22Rv1 (cell line): Measurements from ENCODE around the gene CGNL1.

Experiments used
- H3K27ac ChIP-seq: fragments of 450-650 bp; 2 replicates; pipeline ENCODE4 v1.5.1; 2017
- ZFX ChIP-seq: fragments of 450-650 bp; IDR thresholded peaks from 2 replicates; pipeline ENCODE4 v1.6.1; 2017; ENCODE audit warnings: antibody characterized with exemption, borderline replicate concordance
- TF ChIP-seq, protein P1 (sequence below): fragments of 450-650 bp; IDR thresholded peaks from 2 replicates; pipeline ENCODE4 v1.5.1; 2017; ENCODE audit warnings: mild to moderate bottlenecking

Gene CGNL1

DNA sequence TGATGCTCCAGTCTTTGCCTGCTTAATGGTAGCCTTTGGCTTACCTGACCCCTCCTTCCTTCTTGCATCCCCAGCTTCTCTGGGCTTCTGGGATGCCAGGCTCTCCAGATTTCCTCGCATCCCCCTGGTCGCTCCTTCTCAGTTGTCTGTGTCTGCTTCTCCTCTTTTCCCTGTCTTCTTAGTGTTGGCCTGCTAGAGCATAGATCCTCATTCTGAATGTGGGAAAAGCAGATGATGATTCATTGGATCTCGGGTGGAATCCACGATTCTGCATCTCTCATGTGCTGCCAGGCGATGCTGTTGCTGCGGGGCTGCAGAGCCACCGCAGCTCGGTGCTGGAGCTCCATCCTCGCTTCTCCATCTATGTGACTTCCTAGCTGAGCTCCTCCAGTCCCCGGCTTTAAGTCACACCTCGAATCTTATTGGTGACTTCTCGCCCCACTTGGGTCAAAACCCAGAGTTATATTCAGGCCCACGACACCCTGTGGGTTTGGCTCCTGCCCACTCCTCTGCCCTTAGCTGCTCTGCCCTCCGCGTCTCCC is 47.4 kb downstream of the CGNL1 start:
- H3K27ac ChIP-seq: no peak overlapping the region
- TF ChIP-seq, protein P1, sequence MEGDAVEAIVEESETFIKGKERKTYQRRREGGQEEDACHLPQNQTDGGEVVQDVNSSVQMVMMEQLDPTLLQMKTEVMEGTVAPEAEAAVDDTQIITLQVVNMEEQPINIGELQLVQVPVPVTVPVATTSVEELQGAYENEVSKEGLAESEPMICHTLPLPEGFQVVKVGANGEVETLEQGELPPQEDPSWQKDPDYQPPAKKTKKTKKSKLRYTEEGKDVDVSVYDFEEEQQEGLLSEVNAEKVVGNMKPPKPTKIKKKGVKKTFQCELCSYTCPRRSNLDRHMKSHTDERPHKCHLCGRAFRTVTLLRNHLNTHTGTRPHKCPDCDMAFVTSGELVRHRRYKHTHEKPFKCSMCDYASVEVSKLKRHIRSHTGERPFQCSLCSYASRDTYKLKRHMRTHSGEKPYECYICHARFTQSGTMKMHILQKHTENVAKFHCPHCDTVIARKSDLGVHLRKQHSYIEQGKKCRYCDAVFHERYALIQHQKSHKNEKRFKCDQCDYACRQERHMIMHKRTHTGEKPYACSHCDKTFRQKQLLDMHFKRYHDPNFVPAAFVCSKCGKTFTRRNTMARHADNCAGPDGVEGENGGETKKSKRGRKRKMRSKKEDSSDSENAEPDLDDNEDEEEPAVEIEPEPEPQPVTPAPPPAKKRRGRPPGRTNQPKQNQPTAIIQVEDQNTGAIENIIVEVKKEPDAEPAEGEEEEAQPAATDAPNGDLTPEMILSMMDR: no peak
- TF ChIP-seq ZFX: no peak

DNA sequence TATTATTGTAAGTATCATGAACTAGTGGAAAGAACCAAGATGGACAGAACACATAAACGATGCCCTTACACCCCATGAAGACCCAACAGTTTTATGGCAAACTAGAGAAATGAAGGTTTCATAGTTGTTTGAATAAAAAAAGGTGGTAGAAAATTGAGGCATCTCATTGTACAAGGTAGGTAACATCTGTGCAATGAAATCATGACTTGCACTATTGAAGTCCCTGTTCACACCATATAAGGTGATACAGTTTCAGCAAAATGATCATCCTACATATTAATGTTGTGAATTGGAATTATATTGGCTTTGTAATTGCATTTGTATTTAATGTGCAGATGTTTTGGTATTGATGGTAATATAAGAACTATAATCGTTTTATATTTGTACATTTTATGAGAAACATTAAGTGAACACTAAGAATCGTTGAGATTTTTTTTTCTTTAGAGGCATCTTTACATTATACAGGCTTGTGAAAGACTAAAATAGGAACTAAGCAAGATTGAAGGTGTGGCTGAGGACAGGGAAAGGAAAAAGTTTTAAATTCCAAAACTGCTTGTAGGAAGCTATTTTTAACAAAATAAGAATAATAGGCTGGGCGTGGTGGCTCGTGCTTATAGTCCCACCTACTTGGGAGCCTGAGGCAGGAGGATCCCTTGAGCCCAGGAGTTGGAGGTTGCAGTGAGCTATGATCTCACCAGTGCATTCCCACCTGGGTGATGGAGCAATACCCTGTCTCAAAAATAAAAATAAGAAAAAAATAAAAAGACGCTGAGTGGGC is 48.5 kb downstream of the CGNL1 start:
- TF ChIP-seq, protein P1: no peak
- TF ChIP-seq ZFX: no peak
- H3K27ac ChIP-seq: no peak overlapping the region

DNA sequence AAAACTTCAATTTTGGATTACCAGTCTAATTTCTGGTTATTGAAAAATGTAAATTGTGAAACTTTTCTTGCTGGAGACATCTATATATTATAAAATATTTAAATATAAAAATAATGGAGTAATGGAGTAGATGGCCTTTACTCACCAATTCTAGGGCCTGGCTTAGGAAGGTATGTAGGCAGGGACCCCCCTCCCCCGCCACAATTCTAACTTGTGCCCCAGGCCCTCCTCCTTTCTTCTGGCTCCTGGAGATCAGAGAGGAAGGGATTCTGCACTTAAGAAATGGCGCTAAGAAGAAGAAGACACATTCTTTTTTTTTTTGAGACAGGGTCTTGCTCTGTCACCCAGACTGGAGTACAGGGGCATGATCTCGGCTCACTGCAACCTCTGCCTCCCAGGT is 49.5 kb downstream of the CGNL1 start:
- H3K27ac ChIP-seq: no peak overlapping the region
- TF ChIP-seq ZFX: no peak
- TF ChIP-seq, protein P1: no peak

DNA sequence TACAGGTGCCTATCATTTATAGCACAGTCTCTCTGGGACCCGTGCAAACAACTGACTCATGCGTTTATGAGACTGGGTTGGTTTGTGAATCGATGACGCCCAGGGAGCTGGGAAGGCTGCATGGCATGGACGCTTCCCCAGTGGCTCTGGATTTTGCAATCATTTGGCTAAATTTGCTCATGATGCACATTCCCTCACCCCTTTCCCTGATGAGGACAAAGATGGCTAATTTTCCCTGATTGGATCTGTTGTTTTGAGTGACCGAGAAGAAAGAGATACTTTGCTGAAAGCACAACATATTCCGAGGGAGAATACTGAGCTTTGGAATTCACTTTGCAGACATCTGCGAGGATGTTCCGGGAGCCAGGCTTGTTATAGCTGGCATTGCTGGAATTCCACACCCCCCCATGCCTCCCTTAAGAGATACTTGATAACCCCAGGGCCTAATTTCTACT is 51.1 kb downstream of the CGNL1 start:
- no peak overlapping the region for H3K27ac ChIP-seq

DNA sequence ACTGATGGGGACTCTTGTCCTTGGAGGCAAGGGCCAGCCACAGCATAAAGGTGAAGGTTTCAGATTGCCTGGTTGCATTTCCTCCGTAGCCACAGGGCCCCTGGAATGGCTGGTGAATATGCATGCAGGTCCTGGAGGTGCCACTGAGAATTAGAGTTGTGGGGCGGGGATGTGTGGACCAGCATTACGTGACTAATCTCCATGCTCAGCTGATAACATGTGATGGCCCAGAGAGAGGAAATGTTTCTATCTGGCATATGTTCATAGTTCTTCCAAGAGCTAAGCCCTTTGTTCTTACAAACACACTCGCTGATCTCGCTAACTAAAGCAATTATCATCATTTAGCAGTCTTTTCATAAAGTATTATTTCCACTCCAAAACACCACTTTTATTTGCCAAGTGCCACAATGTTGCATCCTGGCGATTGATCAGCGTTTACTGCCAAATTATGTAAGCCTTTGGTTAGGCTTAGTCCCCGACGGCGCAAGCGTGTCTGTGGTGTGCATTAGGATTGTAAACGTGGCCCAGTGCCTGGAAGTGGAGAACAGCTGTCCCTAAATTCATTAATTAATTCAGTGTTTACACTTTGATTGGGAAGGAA is 55.9 kb downstream of the CGNL1 start:
- no peak overlapping the region for H3K27ac ChIP-seq

More for the DNA sequence above, 51.1 kb downstream of the CGNL1 start:
- TF ChIP-seq ZFX: no peak
- TF ChIP-seq, protein P1: no peak

DNA sequence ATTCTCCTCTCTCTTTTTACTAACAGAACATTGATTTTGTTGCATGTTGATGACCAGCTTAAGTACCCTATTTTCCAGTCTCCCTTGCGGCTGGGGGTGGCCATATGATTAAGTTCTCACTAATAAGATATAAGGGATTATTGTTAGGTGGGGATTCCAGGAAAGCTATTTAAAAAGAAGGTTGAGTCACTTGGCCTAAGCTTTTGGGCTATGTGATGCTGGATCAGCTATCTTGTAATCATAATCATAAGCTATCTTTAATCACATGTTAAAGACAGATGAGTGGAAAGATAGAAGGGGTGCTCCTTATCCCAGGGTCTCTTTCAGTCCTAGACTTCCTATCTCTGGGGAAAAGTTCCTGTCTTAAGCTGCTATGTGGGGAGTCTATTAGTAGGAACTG is 59.9 kb downstream of the CGNL1 start:
- no peak overlapping the region for H3K27ac ChIP-seq
- no peak for TF ChIP-seq ZFX
- TF ChIP-seq, protein P1: no peak

More for the DNA sequence above, 55.9 kb downstream of the CGNL1 start:
- TF ChIP-seq, protein P1: no peak
- no peak for TF ChIP-seq ZFX

DNA sequence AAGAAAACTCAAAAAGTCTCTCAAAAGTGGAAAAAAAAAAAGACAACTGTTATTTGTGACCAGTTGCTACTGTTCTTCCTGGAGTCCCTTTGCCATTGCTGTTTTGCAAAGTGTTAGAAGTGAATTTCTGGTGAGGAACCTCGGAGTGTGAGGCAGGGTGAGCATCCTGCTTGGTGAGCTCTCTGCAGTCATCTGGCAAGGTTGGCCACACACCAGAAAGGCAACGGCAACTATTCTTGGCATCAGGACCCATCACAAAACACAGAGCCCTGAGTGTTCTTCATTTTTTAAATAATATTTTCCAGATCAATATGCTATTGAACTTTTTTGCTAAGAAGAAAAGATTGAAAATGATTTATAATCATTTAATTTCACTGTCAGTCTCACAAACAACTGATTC is 60.7 kb downstream of the CGNL1 start:
- TF ChIP-seq, protein P1: no peak
- TF ChIP-seq ZFX: no peak

More for the DNA sequence above, 60.7 kb downstream of the CGNL1 start:
- H3K27ac ChIP-seq: no peak overlapping the region
